ENCODE measurements around the gene PPM1J.

The PPM1J gene

DNA sequence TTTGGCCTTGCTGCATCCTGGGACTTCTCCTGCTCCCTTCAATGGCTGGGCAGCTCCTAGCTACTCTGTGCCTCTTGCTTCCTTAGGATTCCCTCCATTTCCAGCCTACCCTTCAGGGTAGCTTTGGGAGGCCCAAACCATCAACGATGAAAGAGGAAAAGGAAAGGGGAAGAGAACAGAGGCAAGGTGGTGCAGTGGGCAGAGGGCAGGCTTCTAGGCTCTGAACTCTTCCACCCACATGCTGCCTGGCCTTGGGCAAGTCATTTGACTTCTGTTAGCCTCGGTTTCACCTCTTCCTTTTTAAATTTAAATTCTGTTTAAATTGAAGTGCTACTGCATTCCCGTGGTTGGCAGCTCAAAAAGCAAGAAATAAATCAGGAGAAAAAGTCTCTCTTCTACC lies 5.7 kb upstream of the PPM1J start:
- H3K4me3 ChIP-seq (ENCODE audit: control insufficient read depth, low read depth, low read length): no peak overlapping the region
- TF ChIP-seq, protein P1, sequence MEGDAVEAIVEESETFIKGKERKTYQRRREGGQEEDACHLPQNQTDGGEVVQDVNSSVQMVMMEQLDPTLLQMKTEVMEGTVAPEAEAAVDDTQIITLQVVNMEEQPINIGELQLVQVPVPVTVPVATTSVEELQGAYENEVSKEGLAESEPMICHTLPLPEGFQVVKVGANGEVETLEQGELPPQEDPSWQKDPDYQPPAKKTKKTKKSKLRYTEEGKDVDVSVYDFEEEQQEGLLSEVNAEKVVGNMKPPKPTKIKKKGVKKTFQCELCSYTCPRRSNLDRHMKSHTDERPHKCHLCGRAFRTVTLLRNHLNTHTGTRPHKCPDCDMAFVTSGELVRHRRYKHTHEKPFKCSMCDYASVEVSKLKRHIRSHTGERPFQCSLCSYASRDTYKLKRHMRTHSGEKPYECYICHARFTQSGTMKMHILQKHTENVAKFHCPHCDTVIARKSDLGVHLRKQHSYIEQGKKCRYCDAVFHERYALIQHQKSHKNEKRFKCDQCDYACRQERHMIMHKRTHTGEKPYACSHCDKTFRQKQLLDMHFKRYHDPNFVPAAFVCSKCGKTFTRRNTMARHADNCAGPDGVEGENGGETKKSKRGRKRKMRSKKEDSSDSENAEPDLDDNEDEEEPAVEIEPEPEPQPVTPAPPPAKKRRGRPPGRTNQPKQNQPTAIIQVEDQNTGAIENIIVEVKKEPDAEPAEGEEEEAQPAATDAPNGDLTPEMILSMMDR (IDR thresholded peaks at IDR 0.05; ENCODE audit: control insufficient read depth, insufficient read depth, low read depth, low read length, missing control alignments): no peak
- DNase-seq (ENCODE audit: low read depth): no peak

DNA sequence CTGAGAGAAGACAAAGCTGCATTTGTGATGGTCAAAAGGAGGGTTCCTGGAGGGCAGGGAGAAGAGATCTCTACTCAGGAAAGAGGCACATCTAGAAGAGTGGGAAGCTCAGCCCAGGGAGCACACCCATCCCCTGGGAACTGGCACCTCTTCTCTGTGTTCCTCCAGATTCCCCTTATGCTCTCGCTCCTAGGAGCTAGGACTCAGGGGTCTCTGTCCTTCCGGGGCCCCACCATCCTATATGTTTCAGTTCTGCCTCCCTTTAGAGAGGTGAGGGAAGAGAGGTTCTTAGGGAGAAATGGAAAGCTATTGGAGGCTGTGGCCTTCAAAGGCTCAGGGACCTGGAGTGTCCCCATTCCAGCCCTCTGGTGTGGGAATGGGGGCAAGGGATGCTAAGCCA lies 4.6 kb upstream of the PPM1J start:
- H3K4me3 ChIP-seq (ENCODE audit: control insufficient read depth, low read depth, low read length): no peak overlapping the region
- TF ChIP-seq, protein P1 (IDR thresholded peaks at IDR 0.05; ENCODE audit: control insufficient read depth, insufficient read depth, low read depth, low read length, missing control alignments): no peak
- no peak for DNase-seq (ENCODE audit: low read depth)

DNA sequence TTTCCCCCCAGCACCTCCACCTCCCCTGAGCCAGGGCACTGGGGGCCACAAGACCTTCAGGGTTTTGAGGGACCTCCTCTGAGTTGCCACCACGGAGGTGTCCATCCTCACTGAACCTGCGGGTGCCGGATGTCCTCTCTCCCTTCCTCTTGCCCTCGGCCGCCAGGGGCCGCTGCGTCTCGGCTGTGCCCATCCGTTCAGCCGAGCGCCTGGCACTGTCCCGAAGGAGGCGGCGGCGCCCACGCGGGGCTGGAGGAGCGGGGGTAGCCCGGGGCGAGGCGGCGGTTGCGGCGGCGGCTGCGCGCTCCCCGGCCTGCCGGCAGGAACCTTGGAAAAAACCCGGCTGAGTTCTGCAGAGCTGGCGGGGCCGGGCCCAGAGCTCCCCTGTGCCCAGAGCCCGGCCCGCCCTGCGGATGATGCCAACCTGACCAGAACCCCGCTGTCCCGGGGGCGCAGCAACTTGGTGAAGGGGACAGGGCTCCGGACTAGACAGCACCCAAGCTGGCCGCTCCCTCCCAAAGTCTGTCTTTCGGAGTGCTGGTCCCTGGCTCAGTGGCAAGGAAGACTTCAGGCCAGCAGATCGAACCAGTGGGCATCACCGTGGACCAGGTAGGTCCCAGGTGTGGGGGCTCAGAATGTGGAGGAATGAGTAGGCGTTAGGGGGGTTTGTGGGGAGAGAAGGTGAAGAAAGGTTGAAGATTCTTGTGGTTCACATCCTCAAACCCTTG lies 3.7 kb upstream of the PPM1J start:
- TF ChIP-seq, protein P1 (IDR thresholded peaks at IDR 0.05; ENCODE audit: control insufficient read depth, insufficient read depth, low read depth, low read length, missing control alignments): peak; percentile 91
- peak overlapping the region; percentile 35 for H3K4me3 ChIP-seq (ENCODE audit: control insufficient read depth, low read depth, low read length)
- DNase-seq (ENCODE audit: low read depth): no peak

DNA sequence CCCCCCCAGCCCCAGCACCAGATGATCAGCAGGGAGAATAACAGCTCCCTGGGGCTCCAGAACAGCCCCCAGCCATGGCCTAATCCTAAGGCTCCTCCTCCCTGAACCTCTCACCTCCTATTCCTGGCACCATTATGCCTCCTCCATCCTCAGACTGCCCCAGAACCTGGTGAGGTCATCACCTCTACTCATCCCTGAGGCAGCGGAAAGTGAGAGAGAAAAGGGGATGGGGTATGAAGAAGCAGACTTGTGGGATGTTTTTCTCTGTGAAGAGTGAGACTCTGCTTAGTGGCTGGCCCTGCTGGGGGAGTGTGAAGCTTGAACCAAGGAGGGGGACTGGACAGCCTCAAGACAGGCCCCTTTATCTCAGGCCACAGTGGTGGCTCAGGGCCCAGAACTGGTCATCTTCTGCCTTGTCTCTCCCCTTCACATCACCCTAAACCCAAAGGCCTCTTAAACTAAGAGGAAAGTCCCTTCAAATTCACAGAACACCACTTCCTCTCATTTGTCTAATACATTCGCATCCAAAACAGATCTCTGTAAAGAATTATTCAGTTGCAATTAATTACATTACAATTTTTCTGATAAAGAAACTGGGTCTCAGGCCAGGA lies 2.2 kb upstream of the PPM1J start:
- H3K4me3 ChIP-seq (ENCODE audit: control insufficient read depth, low read depth, low read length): no peak overlapping the region
- TF ChIP-seq, protein P1 (IDR thresholded peaks at IDR 0.05; ENCODE audit: control insufficient read depth, insufficient read depth, low read depth, low read length, missing control alignments): peak; percentile 2
- no peak for DNase-seq (ENCODE audit: low read depth)

- TF ChIP-seq, protein P1 (IDR thresholded peaks at IDR 0.05; ENCODE audit: control insufficient read depth, insufficient read depth, low read depth, low read length, missing control alignments): peak; percentile 96
- peak overlapping the region; percentile 51 for H3K4me3 ChIP-seq (ENCODE audit: control insufficient read depth, low read depth, low read length)
- peak; percentile 70 for DNase-seq (ENCODE audit: low read depth)
Measured at GRCh38 chr1:112716133-112716720, 1.1 kb upstream of the PPM1J start.

GRCh38 chr1:112714313-112715263 lies 544 bp downstream of the PPM1J start:
- peak overlapping the region; percentile 51 for H3K4me3 ChIP-seq (ENCODE audit: control insufficient read depth, low read depth, low read length)
- TF ChIP-seq, protein P1 (IDR thresholded peaks at IDR 0.05; ENCODE audit: control insufficient read depth, insufficient read depth, low read depth, low read length, missing control alignments): no peak
- no peak for DNase-seq (ENCODE audit: low read depth)
